GM23338 (cell line): ENCODE measurements around the gene BEST1. TPM values are rescaled to one million over a fixed set of nuclear protein-coding genes. Genes with fewer than 3 reads are reported as not detected.

ENCODE experiments used
- ATAC-seq: fragments of 200-7000 bp; cut with Tn5 transposase; 3 replicates; pipeline ENCODE4 v1.9.1; 2020
- DNase-seq: peaks from one replicate; pipeline ENCODE4 v3.0.0-alpha.2; 2015; ENCODE audit warnings: low spot score
- H2AFZ ChIP-seq: fragments of 200-600 bp; sonication (generic); 2 replicates; pipeline ENCODE4 v1.8.0; 2016; ENCODE audit warnings: antibody characterized with exemption, mild to moderate bottlenecking, moderate library complexity
- H3F3A ChIP-seq: fragments of 200-600 bp; sonication (generic); replicated peaks from 2 replicates; pipeline ENCODE4 v1.8.0; 2017; ENCODE audit warnings: antibody characterized with exemption, mixed run types, low read depth
- H3K27ac ChIP-seq: fragments of 200-600 bp; sonication (generic); 2 replicates; pipeline ENCODE4 v1.6.1; 2016; ENCODE audit warnings: low read depth
- H3K27me3 ChIP-seq: fragments of 200-600 bp; sonication (generic); 2 replicates; pipeline ENCODE4 v1.8.0; 2016; ENCODE audit warnings: mild to moderate bottlenecking, mixed run types, moderate library complexity; ENCODE audit not compliant: insufficient read depth
- H3K36me3 ChIP-seq: fragments of 200-600 bp; sonication (generic); 2 replicates; pipeline ENCODE4 v1.8.0; 2016; ENCODE audit warnings: mild to moderate bottlenecking; ENCODE audit not compliant: insufficient read depth
- H3K4me1 ChIP-seq: fragments of 200-600 bp; sonication (generic); 2 replicates; pipeline ENCODE4 v1.8.0; 2016; ENCODE audit warnings: mild to moderate bottlenecking, moderate library complexity; ENCODE audit not compliant: insufficient read depth
- H3K4me2 ChIP-seq: fragments of 200-600 bp; sonication (generic); 2 replicates; pipeline ENCODE4 v1.7.1; 2017; ENCODE audit warnings: mixed run types
- H3K4me3 ChIP-seq: fragments of 200-600 bp; sonication (generic); 2 replicates; pipeline ENCODE4 v1.6.1; 2016; ENCODE audit warnings: mixed run types
- H3K79me2 ChIP-seq: fragments of 200-600 bp; sonication (generic); replicated peaks from 2 replicates; pipeline ENCODE4 v1.8.0; 2017; ENCODE audit warnings: mild to moderate bottlenecking; ENCODE audit not compliant: insufficient read depth
- H3K9me2 ChIP-seq: fragments of 200-600 bp; sonication (generic); 2 replicates; pipeline ENCODE4 v1.8.0; 2017; ENCODE audit not compliant: insufficient read depth
- H4K20me1 ChIP-seq: fragments of 200-600 bp; sonication (generic); replicated peaks from 2 replicates; pipeline ENCODE4 v1.8.0; 2017; ENCODE audit warnings: mild to moderate bottlenecking; ENCODE audit not compliant: insufficient read depth
- H3K27ac Mint-ChIP-seq: 2 replicates; pipeline ENCODE4 v1.8.0; 2020; ENCODE audit warnings: inconsistent platforms, mild to moderate bottlenecking, moderate library complexity, mixed read lengths
- H3K27me3 Mint-ChIP-seq: 3 replicates; pipeline ENCODE4 v1.8.0; 2022; ENCODE audit warnings: low read depth, mild to moderate bottlenecking, moderate library complexity, mixed read lengths, inconsistent platforms; ENCODE audit not compliant: insufficient read depth, poor library complexity
- H3K36me3 Mint-ChIP-seq: 3 replicates; pipeline ENCODE4 v1.8.0; 2021; ENCODE audit warnings: low read depth, mild to moderate bottlenecking, inconsistent platforms, moderate library complexity, mixed read lengths
- H3K4me1 Mint-ChIP-seq: 3 replicates; pipeline ENCODE4 v1.8.0; 2020; ENCODE audit warnings: mild to moderate bottlenecking, inconsistent platforms, mixed read lengths
- H3K4me3 Mint-ChIP-seq: 3 replicates; pipeline ENCODE4 v1.8.0; 2021; ENCODE audit warnings: moderate library complexity, mild to moderate bottlenecking, inconsistent platforms, mixed read lengths
- H3K9me3 Mint-ChIP-seq: 3 replicates; pipeline ENCODE4 v1.8.0; 2020; ENCODE audit warnings: moderate library complexity, mild to moderate bottlenecking, inconsistent platforms, mixed read lengths
- CREB1 ChIP-seq: fragments of 250-450 bp; sonication (Bioruptor Pico); IDR thresholded peaks from 2 replicates; pipeline ENCODE4 v1.5.0; 2020; ENCODE audit warnings: low read depth, mild to moderate bottlenecking, moderate library complexity
- EZH2 ChIP-seq: fragments of 200-600 bp; sonication (generic); IDR thresholded peaks from one replicate; pipeline ENCODE4 v1.8.0; 2017; ENCODE audit warnings: antibody characterized with exemption, mild to moderate bottlenecking, low read depth; ENCODE audit not compliant: unreplicated experiment
- EZH2phosphoT487 ChIP-seq: fragments of 200-600 bp; sonication (generic); IDR thresholded peaks from one replicate; pipeline ENCODE4 v1.8.1; 2018; ENCODE audit warnings: antibody characterized with exemption; ENCODE audit not compliant: unreplicated experiment
- JUNB ChIP-seq: IDR thresholded peaks from one replicate; pipeline ENCODE4 v1.6.1; 2016; ENCODE audit warnings: antibody characterized with exemption; ENCODE audit not compliant: unreplicated experiment
- NANOG ChIP-seq: IDR thresholded peaks from 2 replicates; pipeline ENCODE4 v1.6.1; 2016; ENCODE audit warnings: antibody characterized with exemption, borderline replicate concordance
- POLR2AphosphoS5 ChIP-seq: IDR thresholded peaks from 2 replicates; pipeline ENCODE4 v1.6.1; 2016; ENCODE audit warnings: antibody characterized with exemption, low read depth
- STAT1 ChIP-seq: IDR thresholded peaks from one replicate; pipeline ENCODE4 v1.6.1; 2016; ENCODE audit warnings: antibody characterized with exemption; ENCODE audit not compliant: unreplicated experiment
- ZNF114 ChIP-seq: fragments of 250-450 bp; sonication (Bioruptor Pico); IDR thresholded peaks from 2 replicates; pipeline ENCODE4 v1.5.0; 2020; ENCODE audit warnings: mild to moderate bottlenecking, moderate library complexity
- ZNF331 ChIP-seq: fragments of 250-450 bp; sonication (Bioruptor Pico); IDR thresholded peaks from 2 replicates; pipeline ENCODE4 v1.5.0; 2020; ENCODE audit warnings: low read depth, mild to moderate bottlenecking, moderate library complexity
- polyA plus RNA-seq: library from polyadenylated mRNA; unstranded; fragments of >200 nt; fragmentation: Nextera tagmentation; extraction: Ambion mirVana; gene quantifications from 2 replicates; pipeline ENCODE4 v1.2.1, GENCODE V29; 2016
- total RNA-seq: library from RNA; depleted of rRNA; stranded (reverse); fragments of >200 nt; shearing (Covaris generic); gene quantifications from 2 replicates; pipeline ENCODE4 v1.2.3, GENCODE V29; 2014
- TF ChIP-seq, protein P1 (sequence below): IDR thresholded peaks from 2 replicates; pipeline ENCODE4 v1.6.1; 2016; ENCODE audit warnings: antibody characterized with exemption
- TF ChIP-seq, protein P2 (sequence below): fragments of 250-450 bp; sonication (Bioruptor Pico); IDR thresholded peaks from 2 replicates; pipeline ENCODE4 v1.5.0; 2020; ENCODE audit warnings: mild to moderate bottlenecking, moderate library complexity
- TF ChIP-seq, protein P3 (sequence below), 2 experiments: fragments of 200-600 bp in 1 of 2; sonication (generic) in 1 of 2; conservative IDR thresholded peaks; 2 replicates each; pipeline versions ENCODE4 v1.5.1 to v1.6.1; 2016 to 2017; ENCODE audit warnings: antibody characterized with exemption in 2 of 2, low read depth in 2 of 2, mild to moderate bottlenecking in 2 of 2, moderate library complexity in 1 of 2
- TF ChIP-seq, protein P4 (sequence below): IDR thresholded peaks from one replicate; pipeline ENCODE4 v1.6.1; 2018; ENCODE audit warnings: antibody characterized with exemption; ENCODE audit not compliant: unreplicated experiment

BEST1 gene
- total and polyA plus RNA-seq, 2 experiments from 2014 or later, result 0.35 to 0.44 TPM

DNA sequence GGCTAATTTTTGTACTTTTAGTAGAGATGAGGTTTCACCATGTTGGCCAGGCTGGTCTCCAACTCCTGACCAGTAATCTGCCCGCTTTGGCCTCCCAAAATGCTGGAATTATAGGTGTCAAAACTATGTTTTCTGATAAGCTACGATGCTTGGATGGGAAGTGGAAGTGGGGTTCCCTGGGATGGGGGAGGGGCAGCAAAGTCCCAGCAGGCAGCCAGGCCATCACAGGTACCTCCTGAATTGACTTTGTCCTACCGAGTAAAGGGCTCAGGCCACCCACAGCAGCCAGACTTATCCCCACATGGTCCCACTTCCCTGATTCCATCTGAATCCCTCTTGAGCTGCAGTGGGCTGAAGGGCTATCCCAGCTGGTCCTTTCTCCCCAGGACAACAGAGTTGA is 10.4 kb downstream of the BEST1 start:
- no peak for DNase-seq
- Histone ChIP-seq H3K27ac (no peak overlapping the region), H3K27me3 (no peaks in the 10 kb centered on the region), H3K36me3 (peaks cover 18% of the 10 kb centered on the region), H3K4me2 (no peak overlapping the region), H3F3A (peaks cover 23% of the 10 kb centered on the region), H2AFZ (no peak overlapping the region), H3K4me3 (no peak overlapping the region), H3K4me1 (peaks cover 5% of the 10 kb centered on the region; the same call in 1 of the 2 replicates), H4K20me1 (peaks cover 18% of the 10 kb centered on the region), H3K79me2 (peaks cover 9% of the 10 kb centered on the region), H3K9me2 (no peaks in the 10 kb centered on the region)
- no peak overlapping the region for H3K4me3 Mint-ChIP-seq
- H3K27ac Mint-ChIP-seq, result no peak overlapping the region
- H3K4me1 Mint-ChIP-seq, result peaks cover 10% of the 10 kb centered on the region
- H3K9me3 Mint-ChIP-seq, result peaks cover 2% of the 10 kb centered on the region; the same call in 2 of the 3 replicates
- H3K27me3 Mint-ChIP-seq, result peaks cover 29% of the 10 kb centered on the region
- TF ChIP-seq NANOG, result no peak
- no peak for TF ChIP-seq CREB1
- no peak for TF ChIP-seq POLR2AphosphoS5
- TF ChIP-seq, protein P1, sequence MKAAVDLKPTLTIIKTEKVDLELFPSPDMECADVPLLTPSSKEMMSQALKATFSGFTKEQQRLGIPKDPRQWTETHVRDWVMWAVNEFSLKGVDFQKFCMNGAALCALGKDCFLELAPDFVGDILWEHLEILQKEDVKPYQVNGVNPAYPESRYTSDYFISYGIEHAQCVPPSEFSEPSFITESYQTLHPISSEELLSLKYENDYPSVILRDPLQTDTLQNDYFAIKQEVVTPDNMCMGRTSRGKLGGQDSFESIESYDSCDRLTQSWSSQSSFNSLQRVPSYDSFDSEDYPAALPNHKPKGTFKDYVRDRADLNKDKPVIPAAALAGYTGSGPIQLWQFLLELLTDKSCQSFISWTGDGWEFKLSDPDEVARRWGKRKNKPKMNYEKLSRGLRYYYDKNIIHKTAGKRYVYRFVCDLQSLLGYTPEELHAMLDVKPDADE, result no peak
- TF ChIP-seq ZNF331 (CRISPR knock-in tag), result no peak
- TF ChIP-seq EZH2, result no peak
- TF ChIP-seq EZH2phosphoT487, result no peak
- TF ChIP-seq, protein P2, sequence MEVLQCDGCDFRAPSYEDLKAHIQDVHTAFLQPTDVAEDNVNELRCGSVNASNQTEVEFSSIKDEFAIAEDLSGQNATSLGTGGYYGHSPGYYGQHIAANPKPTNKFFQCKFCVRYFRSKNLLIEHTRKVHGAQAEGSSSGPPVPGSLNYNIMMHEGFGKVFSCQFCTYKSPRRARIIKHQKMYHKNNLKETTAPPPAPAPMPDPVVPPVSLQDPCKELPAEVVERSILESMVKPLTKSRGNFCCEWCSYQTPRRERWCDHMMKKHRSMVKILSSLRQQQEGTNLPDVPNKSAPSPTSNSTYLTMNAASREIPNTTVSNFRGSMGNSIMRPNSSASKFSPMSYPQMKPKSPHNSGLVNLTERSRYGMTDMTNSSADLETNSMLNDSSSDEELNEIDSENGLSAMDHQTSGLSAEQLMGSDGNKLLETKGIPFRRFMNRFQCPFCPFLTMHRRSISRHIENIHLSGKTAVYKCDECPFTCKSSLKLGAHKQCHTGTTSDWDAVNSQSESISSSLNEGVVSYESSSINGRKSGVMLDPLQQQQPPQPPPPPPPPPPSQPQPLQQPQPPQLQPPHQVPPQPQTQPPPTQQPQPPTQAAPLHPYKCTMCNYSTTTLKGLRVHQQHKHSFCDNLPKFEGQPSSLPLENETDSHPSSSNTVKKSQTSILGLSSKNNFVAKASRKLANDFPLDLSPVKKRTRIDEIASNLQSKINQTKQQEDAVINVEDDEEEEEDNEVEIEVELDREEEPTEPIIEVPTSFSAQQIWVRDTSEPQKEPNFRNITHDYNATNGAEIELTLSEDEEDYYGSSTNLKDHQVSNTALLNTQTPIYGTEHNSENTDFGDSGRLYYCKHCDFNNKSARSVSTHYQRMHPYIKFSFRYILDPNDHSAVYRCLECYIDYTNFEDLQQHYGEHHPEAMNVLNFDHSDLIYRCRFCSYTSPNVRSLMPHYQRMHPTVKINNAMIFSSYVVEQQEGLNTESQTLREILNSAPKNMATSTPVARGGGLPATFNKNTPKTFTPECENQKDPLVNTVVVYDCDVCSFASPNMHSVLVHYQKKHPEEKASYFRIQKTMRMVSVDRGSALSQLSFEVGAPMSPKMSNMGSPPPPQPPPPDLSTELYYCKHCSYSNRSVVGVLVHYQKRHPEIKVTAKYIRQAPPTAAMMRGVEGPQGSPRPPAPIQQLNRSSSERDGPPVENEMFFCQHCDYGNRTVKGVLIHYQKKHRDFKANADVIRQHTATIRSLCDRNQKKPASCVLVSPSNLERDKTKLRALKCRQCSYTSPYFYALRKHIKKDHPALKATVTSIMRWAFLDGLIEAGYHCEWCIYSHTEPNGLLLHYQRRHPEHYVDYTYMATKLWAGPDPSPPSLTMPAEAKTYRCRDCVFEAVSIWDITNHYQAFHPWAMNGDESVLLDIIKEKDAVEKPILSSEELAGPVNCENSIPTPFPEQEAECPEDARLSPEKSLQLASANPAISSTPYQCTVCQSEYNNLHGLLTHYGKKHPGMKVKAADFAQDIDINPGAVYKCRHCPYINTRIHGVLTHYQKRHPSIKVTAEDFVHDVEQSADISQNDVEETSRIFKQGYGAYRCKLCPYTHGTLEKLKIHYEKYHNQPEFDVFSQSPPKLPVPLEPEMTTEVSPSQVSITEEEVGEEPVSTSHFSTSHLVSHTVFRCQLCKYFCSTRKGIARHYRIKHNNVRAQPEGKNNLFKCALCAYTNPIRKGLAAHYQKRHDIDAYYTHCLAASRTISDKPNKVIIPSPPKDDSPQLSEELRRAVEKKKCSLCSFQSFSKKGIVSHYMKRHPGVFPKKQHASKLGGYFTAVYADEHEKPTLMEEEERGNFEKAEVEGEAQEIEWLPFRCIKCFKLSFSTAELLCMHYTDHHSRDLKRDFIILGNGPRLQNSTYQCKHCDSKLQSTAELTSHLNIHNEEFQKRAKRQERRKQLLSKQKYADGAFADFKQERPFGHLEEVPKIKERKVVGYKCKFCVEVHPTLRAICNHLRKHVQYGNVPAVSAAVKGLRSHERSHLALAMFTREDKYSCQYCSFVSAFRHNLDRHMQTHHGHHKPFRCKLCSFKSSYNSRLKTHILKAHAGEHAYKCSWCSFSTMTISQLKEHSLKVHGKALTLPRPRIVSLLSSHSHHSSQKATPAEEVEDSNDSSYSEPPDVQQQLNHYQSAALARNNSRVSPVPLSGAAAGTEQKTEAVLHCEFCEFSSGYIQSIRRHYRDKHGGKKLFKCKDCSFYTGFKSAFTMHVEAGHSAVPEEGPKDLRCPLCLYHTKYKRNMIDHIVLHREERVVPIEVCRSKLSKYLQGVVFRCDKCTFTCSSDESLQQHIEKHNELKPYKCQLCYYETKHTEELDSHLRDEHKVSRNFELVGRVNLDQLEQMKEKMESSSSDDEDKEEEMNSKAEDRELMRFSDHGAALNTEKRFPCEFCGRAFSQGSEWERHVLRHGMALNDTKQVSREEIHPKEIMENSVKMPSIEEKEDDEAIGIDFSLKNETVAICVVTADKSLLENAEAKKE (CRISPR knock-in tag), result no peak
- TF ChIP-seq, protein P3, sequence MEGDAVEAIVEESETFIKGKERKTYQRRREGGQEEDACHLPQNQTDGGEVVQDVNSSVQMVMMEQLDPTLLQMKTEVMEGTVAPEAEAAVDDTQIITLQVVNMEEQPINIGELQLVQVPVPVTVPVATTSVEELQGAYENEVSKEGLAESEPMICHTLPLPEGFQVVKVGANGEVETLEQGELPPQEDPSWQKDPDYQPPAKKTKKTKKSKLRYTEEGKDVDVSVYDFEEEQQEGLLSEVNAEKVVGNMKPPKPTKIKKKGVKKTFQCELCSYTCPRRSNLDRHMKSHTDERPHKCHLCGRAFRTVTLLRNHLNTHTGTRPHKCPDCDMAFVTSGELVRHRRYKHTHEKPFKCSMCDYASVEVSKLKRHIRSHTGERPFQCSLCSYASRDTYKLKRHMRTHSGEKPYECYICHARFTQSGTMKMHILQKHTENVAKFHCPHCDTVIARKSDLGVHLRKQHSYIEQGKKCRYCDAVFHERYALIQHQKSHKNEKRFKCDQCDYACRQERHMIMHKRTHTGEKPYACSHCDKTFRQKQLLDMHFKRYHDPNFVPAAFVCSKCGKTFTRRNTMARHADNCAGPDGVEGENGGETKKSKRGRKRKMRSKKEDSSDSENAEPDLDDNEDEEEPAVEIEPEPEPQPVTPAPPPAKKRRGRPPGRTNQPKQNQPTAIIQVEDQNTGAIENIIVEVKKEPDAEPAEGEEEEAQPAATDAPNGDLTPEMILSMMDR (conservative IDR thresholded peaks at IDR 0.05; ENCODE audit: low read depth in 2 of 2), result no peak
- TF ChIP-seq JUNB, result no peak
- TF ChIP-seq, protein P4, sequence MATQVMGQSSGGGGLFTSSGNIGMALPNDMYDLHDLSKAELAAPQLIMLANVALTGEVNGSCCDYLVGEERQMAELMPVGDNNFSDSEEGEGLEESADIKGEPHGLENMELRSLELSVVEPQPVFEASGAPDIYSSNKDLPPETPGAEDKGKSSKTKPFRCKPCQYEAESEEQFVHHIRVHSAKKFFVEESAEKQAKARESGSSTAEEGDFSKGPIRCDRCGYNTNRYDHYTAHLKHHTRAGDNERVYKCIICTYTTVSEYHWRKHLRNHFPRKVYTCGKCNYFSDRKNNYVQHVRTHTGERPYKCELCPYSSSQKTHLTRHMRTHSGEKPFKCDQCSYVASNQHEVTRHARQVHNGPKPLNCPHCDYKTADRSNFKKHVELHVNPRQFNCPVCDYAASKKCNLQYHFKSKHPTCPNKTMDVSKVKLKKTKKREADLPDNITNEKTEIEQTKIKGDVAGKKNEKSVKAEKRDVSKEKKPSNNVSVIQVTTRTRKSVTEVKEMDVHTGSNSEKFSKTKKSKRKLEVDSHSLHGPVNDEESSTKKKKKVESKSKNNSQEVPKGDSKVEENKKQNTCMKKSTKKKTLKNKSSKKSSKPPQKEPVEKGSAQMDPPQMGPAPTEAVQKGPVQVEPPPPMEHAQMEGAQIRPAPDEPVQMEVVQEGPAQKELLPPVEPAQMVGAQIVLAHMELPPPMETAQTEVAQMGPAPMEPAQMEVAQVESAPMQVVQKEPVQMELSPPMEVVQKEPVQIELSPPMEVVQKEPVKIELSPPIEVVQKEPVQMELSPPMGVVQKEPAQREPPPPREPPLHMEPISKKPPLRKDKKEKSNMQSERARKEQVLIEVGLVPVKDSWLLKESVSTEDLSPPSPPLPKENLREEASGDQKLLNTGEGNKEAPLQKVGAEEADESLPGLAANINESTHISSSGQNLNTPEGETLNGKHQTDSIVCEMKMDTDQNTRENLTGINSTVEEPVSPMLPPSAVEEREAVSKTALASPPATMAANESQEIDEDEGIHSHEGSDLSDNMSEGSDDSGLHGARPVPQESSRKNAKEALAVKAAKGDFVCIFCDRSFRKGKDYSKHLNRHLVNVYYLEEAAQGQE, result no peak
- TF ChIP-seq STAT1, result no peak
- no peak for TF ChIP-seq ZNF114
- no peak for ATAC-seq
- H3K36me3 Mint-ChIP-seq, result peaks cover 35% of the 10 kb centered on the region
